ENCODE measurements around the gene CD164L2. TPM values are rescaled to one million over a fixed set of nuclear protein-coding genes. Genes with fewer than 3 reads are reported as not detected.

CD164L2 gene
- total RNA-seq, 1 donor from 2014 or later: 6.8 TPM

DNA sequence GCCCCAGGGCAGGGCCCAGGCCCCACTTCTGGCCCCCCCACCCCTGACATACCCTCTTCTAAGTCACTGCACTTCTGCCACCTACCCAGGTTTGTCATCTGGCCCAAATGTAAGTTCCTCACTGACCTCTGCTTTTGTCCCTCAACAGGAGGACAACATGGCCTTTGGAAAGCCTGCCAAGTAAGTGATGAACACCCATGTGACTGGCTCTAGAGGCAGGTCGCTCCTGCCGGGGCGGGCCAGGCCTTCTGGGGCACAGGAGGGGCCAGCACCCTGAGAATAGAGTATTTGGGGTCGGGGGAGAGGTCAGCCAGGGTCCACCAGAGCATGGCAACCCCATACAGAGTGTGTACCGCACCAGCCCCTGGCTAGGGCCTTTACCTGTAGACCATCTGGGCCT is 51.2 kb downstream of the CD164L2 start:
- no peak overlapping the region for H3K4me3 ChIP-seq
- H3K27ac ChIP-seq: no peak overlapping the region
- no peaks in the 10 kb centered on the region for H3K27me3 ChIP-seq (ENCODE audit: low read depth)
- intact Hi-C loops (cut with DNase I): no loop called here
- no peak for ATAC-seq
- H3K4me1 ChIP-seq: peaks cover 11% of the 10 kb centered on the region
- no peaks in the 10 kb centered on the region for H3K9me3 ChIP-seq
- TF ChIP-seq, protein P1, sequence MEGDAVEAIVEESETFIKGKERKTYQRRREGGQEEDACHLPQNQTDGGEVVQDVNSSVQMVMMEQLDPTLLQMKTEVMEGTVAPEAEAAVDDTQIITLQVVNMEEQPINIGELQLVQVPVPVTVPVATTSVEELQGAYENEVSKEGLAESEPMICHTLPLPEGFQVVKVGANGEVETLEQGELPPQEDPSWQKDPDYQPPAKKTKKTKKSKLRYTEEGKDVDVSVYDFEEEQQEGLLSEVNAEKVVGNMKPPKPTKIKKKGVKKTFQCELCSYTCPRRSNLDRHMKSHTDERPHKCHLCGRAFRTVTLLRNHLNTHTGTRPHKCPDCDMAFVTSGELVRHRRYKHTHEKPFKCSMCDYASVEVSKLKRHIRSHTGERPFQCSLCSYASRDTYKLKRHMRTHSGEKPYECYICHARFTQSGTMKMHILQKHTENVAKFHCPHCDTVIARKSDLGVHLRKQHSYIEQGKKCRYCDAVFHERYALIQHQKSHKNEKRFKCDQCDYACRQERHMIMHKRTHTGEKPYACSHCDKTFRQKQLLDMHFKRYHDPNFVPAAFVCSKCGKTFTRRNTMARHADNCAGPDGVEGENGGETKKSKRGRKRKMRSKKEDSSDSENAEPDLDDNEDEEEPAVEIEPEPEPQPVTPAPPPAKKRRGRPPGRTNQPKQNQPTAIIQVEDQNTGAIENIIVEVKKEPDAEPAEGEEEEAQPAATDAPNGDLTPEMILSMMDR (IDR thresholded peaks at IDR 0.05): no peak
- no peak for DNase-seq
- H3K36me3 ChIP-seq: peaks cover 90% of the 10 kb centered on the region

DNA sequence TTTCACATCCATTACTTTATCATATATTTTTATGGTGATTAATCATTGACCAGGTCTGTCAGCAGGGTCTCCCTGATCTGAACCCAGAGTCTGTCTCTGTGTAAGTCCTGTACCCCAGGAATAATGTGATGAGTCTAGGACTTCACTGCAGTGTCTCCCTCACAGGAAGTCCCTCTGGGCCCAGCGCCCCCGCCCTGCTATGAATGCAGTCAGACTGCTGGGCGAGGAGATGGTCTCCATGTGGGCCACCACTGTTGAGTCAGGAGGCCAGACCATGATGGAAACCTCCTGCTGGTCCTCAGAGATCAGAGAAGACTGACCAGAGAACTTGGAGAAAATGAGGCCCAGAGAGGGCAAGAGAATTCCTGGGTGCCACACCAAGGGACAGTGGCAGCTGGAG is 51.7 kb downstream of the CD164L2 start:
- Histone ChIP-seq H3K27me3 (ENCODE audit: low read depth) (no peaks in the 10 kb centered on the region), H3K4me3 (no peak overlapping the region), H3K4me1 (peaks cover 11% of the 10 kb centered on the region), H3K9me3 (no peaks in the 10 kb centered on the region), H3K27ac (no peak overlapping the region), H3K36me3 (peaks cover 91% of the 10 kb centered on the region)
- intact Hi-C loops (cut with DNase I): no loop called here
- ATAC-seq: no peak
- TF ChIP-seq, protein P1 (IDR thresholded peaks at IDR 0.05): no peak
- DNase-seq: no peak

DNA sequence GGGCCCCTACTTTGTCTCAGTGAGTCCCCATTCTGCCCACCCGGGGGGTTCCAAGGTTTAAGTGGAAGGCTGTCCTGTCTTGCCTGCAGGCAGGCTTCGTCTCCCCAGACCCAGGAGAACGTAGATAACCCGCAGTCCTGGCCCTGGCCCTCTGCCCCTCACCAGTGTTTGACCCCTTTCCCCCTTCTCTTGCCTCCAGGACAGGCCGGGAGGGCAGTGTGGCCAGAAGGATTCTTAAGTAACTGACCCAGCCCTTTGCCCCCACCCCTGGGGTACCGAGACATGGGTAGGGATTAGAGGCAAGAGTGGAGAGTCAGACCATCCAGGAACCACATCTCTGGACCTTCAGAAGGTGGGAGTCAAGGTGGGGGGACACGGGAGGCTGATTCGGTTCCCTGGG is 52.3 kb downstream of the CD164L2 start:
- no peak overlapping the region for H3K4me3 ChIP-seq
- DNase-seq: no peak

More for the DNA sequence above, 52.3 kb downstream of the CD164L2 start:
- no peaks in the 10 kb centered on the region for H3K27me3 ChIP-seq (ENCODE audit: low read depth)
- no peak overlapping the region for H3K27ac ChIP-seq
- intact Hi-C loops (cut with DNase I): no loop called here
- ATAC-seq: no peak
- no peaks in the 10 kb centered on the region for H3K9me3 ChIP-seq
- H3K4me1 ChIP-seq: peaks cover 11% of the 10 kb centered on the region
- H3K36me3 ChIP-seq: peaks cover 91% of the 10 kb centered on the region
- TF ChIP-seq, protein P1 (IDR thresholded peaks at IDR 0.05): no peak

Other genes starting within 250 kb of the CD164L2 start
- 57.7 TPM for gene SLC9A1, start 228.2 kb downstream of the CD164L2 start, total RNA-seq
- 45.7 TPM for gene WDTC1, start 148.7 kb downstream of the CD164L2 start, total RNA-seq
- gene TMEM222, start 61.2 kb downstream of the CD164L2 start, total RNA-seq: 30.2 TPM
- gene SYTL1, start 41.3 kb downstream of the CD164L2 start, total RNA-seq: 29.3 TPM
- gene MAP3K6, start 16.4 kb downstream of the CD164L2 start, total RNA-seq: 117 TPM
- gene FCN3, start 8.5 kb downstream of the CD164L2 start, total RNA-seq: 1,125 TPM
- gene GPR3, start 9.3 kb upstream of the CD164L2 start, total RNA-seq: 0.18 TPM
- 159 TPM for gene WASF2, start 106.8 kb upstream of the CD164L2 start, total RNA-seq
- 23.7 TPM for gene AHDC1, start 220.8 kb upstream of the CD164L2 start, total RNA-seq

Measured in lower lobe of right lung (tissue), 2 donors.